ENCODE results near the gene HDLBP.

The HDLBP gene

DNA sequence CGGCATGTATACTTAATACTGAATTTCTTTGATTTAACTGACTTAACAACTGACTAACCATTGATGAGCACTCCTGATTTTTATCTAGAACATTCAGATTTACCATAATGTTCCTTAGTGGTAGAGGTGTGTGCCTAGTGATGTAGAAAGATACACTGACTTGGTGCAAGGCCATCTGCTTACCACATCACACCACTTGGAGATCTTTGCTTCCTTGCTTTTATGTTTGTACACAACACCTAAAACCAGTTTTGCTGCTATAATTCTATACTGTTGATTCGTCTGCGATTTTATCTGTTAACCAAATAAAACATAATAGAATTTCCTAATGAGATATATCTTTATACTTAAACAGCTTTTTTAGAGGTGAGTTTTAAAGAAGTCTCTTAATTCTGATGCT lies 36.8 kb upstream of the HDLBP start:
- no peak for TF ChIP-seq TAF1 (IDR thresholded peaks at IDR 0.05; ENCODE audit: borderline replicate concordance, insufficient read depth, low read length)
- TF ChIP-seq, protein P1, sequence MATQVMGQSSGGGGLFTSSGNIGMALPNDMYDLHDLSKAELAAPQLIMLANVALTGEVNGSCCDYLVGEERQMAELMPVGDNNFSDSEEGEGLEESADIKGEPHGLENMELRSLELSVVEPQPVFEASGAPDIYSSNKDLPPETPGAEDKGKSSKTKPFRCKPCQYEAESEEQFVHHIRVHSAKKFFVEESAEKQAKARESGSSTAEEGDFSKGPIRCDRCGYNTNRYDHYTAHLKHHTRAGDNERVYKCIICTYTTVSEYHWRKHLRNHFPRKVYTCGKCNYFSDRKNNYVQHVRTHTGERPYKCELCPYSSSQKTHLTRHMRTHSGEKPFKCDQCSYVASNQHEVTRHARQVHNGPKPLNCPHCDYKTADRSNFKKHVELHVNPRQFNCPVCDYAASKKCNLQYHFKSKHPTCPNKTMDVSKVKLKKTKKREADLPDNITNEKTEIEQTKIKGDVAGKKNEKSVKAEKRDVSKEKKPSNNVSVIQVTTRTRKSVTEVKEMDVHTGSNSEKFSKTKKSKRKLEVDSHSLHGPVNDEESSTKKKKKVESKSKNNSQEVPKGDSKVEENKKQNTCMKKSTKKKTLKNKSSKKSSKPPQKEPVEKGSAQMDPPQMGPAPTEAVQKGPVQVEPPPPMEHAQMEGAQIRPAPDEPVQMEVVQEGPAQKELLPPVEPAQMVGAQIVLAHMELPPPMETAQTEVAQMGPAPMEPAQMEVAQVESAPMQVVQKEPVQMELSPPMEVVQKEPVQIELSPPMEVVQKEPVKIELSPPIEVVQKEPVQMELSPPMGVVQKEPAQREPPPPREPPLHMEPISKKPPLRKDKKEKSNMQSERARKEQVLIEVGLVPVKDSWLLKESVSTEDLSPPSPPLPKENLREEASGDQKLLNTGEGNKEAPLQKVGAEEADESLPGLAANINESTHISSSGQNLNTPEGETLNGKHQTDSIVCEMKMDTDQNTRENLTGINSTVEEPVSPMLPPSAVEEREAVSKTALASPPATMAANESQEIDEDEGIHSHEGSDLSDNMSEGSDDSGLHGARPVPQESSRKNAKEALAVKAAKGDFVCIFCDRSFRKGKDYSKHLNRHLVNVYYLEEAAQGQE (IDR thresholded peaks at IDR 0.05; ENCODE audit: insufficient read depth in 1 of 2, low read depth in 2 of 2, low read length in 2 of 2): no peak
- TF ChIP-seq SIN3A (IDR thresholded peaks at IDR 0.05; ENCODE audit: borderline replicate concordance, insufficient read depth, low read length): no peak

DNA sequence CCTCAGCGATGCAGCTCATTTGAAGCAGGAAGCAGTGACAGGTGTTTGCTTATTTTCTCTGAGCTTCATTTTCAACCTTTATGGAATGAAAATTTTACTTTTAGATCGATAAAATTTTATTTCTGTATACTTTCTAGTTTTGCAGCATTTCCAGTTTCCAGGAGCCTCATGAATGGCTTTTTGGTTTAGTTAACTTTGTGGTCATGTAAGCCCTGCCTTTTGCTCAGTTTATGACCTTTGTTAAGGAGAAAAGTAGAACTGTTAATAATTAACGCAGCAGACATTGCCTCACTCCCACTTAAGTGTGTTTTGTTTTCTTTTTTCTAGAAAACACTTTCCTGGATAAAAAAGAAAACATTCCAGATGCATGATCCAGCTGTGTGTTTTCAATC lies 36.2 kb upstream of the HDLBP start:
- TF ChIP-seq, protein P1 (IDR thresholded peaks at IDR 0.05; ENCODE audit: insufficient read depth in 1 of 2, low read depth in 2 of 2, low read length in 2 of 2): no peak
- TF ChIP-seq TAF1 (IDR thresholded peaks at IDR 0.05; ENCODE audit: borderline replicate concordance, insufficient read depth, low read length) (no peak), POLR2AphosphoS5 (IDR thresholded peaks at IDR 0.05; ENCODE audit: low read depth, low read length) (no peak), SIN3A (IDR thresholded peaks at IDR 0.05; ENCODE audit: borderline replicate concordance, insufficient read depth, low read length) (no peak), FOXP2 (optimal IDR thresholded peaks at IDR 0.05; ENCODE audit: borderline replicate concordance, extremely low read depth, extremely low read length, insufficient read depth) (no peak)

DNA sequence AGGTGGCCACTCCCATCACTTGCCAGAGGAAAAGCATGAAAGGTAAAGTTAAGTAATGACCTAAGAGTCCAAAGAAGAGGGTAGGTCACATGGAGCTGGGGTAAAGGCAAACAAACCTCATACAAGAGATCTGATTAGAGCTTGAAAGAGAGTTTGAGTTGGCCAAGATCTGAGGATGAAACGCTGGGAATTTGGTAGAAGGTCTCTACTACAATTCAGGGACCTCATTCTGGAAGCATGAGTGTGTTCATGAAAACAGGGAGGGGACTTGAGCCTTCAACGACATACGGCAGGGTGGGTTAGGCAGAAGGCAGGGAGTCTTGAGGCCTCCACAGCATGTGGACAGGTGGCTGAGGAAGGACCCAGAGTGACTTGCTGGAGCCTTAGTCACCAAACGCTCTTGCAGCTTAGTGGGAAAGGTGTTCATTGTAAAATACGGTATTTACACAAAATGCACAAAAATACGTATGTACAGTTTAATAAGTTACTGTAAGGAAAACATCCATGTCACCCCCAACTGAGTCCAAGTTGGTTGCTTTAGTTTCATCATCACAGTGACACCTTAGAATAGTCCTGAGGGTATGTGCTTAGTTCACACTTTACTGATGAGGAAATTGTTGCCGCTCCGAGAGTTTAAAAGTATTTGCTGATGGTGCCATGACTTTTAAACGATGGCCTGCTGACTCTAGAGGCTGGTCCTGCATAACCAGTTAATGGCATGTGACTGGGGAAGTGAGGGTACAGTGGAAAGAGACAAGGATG lies 35.6 kb upstream of the HDLBP start:
- TF ChIP-seq, protein P1 (IDR thresholded peaks at IDR 0.05; ENCODE audit: insufficient read depth in 1 of 2, low read depth in 2 of 2, low read length in 2 of 2): no peak
- TF ChIP-seq POLR2AphosphoS5 (IDR thresholded peaks at IDR 0.05; ENCODE audit: low read depth, low read length): no peak

DNA sequence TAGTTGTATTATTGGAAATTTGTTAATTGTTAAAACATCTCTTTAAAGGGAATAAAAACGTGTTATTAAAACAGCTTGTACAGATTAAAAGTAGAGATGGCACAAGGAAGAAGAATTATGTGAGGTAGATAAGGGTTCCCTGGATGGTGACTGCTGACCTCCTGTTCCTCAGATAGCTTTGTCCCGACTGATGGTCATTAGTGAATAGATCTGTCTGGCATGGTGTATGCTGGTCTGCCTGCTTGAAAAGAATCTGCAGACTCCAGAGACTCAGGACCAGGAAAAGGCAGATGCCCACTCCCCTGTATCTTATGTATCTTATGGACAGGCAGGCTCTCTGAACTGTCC lies 35.0 kb upstream of the HDLBP start:
- TF ChIP-seq SIN3A (IDR thresholded peaks at IDR 0.05; ENCODE audit: borderline replicate concordance, insufficient read depth, low read length): no peak
- TF ChIP-seq, protein P1 (IDR thresholded peaks at IDR 0.05; ENCODE audit: insufficient read depth in 1 of 2, low read depth in 2 of 2, low read length in 2 of 2): no peak
- TF ChIP-seq TAF1 (IDR thresholded peaks at IDR 0.05; ENCODE audit: borderline replicate concordance, insufficient read depth, low read length): no peak
- no peak for TF ChIP-seq POLR2AphosphoS5 (IDR thresholded peaks at IDR 0.05; ENCODE audit: low read depth, low read length)
- no peak for TF ChIP-seq FOXP2 (optimal IDR thresholded peaks at IDR 0.05; ENCODE audit: borderline replicate concordance, extremely low read depth, extremely low read length, insufficient read depth)

DNA sequence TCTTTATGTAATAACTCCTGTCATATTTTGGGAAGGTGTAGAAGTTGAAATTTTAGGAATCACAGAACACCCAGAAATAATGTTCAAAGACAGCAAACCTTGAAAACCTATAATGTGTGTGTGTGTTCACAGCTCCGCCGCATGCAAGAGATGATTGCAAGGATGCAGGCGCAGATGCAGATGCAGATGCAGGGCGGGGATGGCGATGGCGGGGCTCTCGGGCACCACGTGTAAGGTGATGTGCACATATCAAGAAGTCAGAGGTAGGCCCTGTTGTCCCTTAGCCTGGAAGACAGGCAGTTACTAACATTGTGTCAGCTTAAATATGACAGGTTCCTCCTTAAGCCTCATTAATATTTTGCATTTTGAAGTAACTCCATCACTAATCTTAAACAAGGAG lies 34.5 kb upstream of the HDLBP start:
- TF ChIP-seq FOXP2 (optimal IDR thresholded peaks at IDR 0.05; ENCODE audit: borderline replicate concordance, extremely low read depth, extremely low read length, insufficient read depth): no peak
- TF ChIP-seq POLR2AphosphoS5 (IDR thresholded peaks at IDR 0.05; ENCODE audit: low read depth, low read length): no peak
- no peak for TF ChIP-seq SIN3A (IDR thresholded peaks at IDR 0.05; ENCODE audit: borderline replicate concordance, insufficient read depth, low read length)
- no peak for TF ChIP-seq TAF1 (IDR thresholded peaks at IDR 0.05; ENCODE audit: borderline replicate concordance, insufficient read depth, low read length)
- TF ChIP-seq, protein P1 (IDR thresholded peaks at IDR 0.05; ENCODE audit: insufficient read depth in 1 of 2, low read depth in 2 of 2, low read length in 2 of 2): no peak

Measured in PFSK-1 (cell line).